A673 (cell line): ENCODE measurements around the gene WNT4. TPM values are rescaled to one million over a fixed set of nuclear protein-coding genes. Genes with fewer than 3 reads are reported as not detected.

Experiments
- BruUV-seq: library from RNA; stranded (reverse); fragments of 400-500 nt; replicated peaks from 2 replicates; lab custom pipeline; 2021; lab: Mats Ljungman, UMichigan
- CTCF ChIA-PET: fragments of 300-600 bp; sonication (Branson Sonifier 250); formaldehyde crosslinking; loops from one replicate; lab custom pipeline; 2022; ENCODE audit warnings: antibody characterized with exemption; lab: Charles Lee
- POLR2A ChIA-PET: fragments of 300-600 bp; sonication (Branson Sonifier 250); formaldehyde crosslinking; loops from one replicate; lab custom pipeline; 2022; ENCODE audit warnings: antibody characterized with exemption; ENCODE audit not compliant: low non-redundant PET; lab: Charles Lee
- DNase-seq: peaks from one replicate; pipeline ENCODE4 v3.0.0-alpha.2; 2015; ENCODE audit warnings: low spot score
- H3K27ac ChIP-seq: fragments of 200-600 bp; sonication (generic); 2 replicates; pipeline ENCODE4 v1.5.1; 2016; ENCODE audit warnings: mixed run types, low read depth, mild to moderate bottlenecking, mixed read lengths, antibody characterized with exemption, low read length; ENCODE audit not compliant: poor library complexity, severe bottlenecking
- H3K27me3 ChIP-seq: fragments of 200-600 bp; sonication (generic); replicated peaks from 2 replicates; pipeline ENCODE4 v1.6.1; 2017; ENCODE audit warnings: mixed run types, low read depth, mild to moderate bottlenecking, mixed read lengths, antibody characterized with exemption, low read length; ENCODE audit not compliant: insufficient read depth, poor library complexity
- H3K36me3 ChIP-seq: fragments of 200-600 bp; sonication (generic); 2 replicates; pipeline ENCODE4 v1.6.1; 2016; ENCODE audit warnings: mixed run types, mild to moderate bottlenecking, mixed read lengths, antibody characterized with exemption, low read length; ENCODE audit not compliant: insufficient read depth, poor library complexity, severe bottlenecking
- H3K4me1 ChIP-seq: fragments of 200-600 bp; sonication (generic); 2 replicates; pipeline ENCODE4 v1.6.1; 2017; ENCODE audit warnings: mixed run types, mild to moderate bottlenecking, mixed read lengths, antibody characterized with exemption, low read length; ENCODE audit not compliant: insufficient read depth, poor library complexity, severe bottlenecking
- H3K4me3 ChIP-seq: fragments of 200-600 bp; sonication (generic); 2 replicates; pipeline ENCODE4 v1.5.1; 2016; ENCODE audit warnings: low read depth, mixed run types, mild to moderate bottlenecking, mixed read lengths, low read length; ENCODE audit not compliant: poor library complexity, severe bottlenecking
- H3K9me3 ChIP-seq: fragments of 200-600 bp; sonication (generic); 2 replicates; pipeline ENCODE4 v1.6.1; 2016; ENCODE audit warnings: mixed run types, low read depth, mild to moderate bottlenecking, mixed read lengths, antibody characterized with exemption, low read length; ENCODE audit not compliant: poor library complexity, severe bottlenecking
- EZH2 ChIP-seq: fragments of 200-600 bp; sonication (generic); IDR thresholded peaks from 2 replicates; pipeline ENCODE4 v1.6.1; 2017; ENCODE audit warnings: borderline replicate concordance, low read depth, mild to moderate bottlenecking, mixed read lengths, antibody characterized with exemption, low read length; ENCODE audit not compliant: poor library complexity, severe bottlenecking
- intact Hi-C: fragments of 100-400 bp; cut with micrococcal nuclease; formaldehyde crosslinking; loops from one replicate; pipeline ENCODE4 v1.10.0; 2022; ENCODE audit not compliant: unreplicated experiment
- total RNA-seq: library from RNA; stranded (reverse); gene quantifications from 2 replicates; pipeline ENCODE4 v1.2.3, GENCODE V29; 2021
- TF ChIP-seq, protein P1 (sequence below): fragments of 300-800, 200-600 bp; sonication (generic); conservative IDR thresholded peaks from 2 replicates; pipeline ENCODE4 v1.5.1; 2017; ENCODE audit warnings: low read depth, mild to moderate bottlenecking, antibody characterized with exemption, low read length, moderate library complexity, mixed read lengths

WNT4 gene
- total RNA-seq, 1 experiment from 2014 or later: not detected

GRCh38 chr1:22121421-22121911 is 21.4 kb downstream of the WNT4 start:
- ChIA-PET POLR2A (interaction anchor here (0.7 kb wide), 1 partner anchor 1422 kb away, joined by 3 read pairs; no protein-coding TSS in a partner anchor), CTCF (interaction anchor here (0.6 kb wide), 1 partner anchor 149 kb away, joined by 3 read pairs; no protein-coding TSS in a partner anchor)
- DNase-seq: peak; percentile 60
- intact Hi-C loops: no loop called here
- BruUV-seq: no TSS peak
- TF ChIP-seq, protein P1, sequence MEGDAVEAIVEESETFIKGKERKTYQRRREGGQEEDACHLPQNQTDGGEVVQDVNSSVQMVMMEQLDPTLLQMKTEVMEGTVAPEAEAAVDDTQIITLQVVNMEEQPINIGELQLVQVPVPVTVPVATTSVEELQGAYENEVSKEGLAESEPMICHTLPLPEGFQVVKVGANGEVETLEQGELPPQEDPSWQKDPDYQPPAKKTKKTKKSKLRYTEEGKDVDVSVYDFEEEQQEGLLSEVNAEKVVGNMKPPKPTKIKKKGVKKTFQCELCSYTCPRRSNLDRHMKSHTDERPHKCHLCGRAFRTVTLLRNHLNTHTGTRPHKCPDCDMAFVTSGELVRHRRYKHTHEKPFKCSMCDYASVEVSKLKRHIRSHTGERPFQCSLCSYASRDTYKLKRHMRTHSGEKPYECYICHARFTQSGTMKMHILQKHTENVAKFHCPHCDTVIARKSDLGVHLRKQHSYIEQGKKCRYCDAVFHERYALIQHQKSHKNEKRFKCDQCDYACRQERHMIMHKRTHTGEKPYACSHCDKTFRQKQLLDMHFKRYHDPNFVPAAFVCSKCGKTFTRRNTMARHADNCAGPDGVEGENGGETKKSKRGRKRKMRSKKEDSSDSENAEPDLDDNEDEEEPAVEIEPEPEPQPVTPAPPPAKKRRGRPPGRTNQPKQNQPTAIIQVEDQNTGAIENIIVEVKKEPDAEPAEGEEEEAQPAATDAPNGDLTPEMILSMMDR: no peak
- TF ChIP-seq EZH2: no peak
- Histone ChIP-seq H3K36me3 (no peaks in the 10 kb centered on the region), H3K4me3 (no peak overlapping the region), H3K27me3 (no peaks in the 10 kb centered on the region), H3K9me3 (no peaks in the 10 kb centered on the region), H3K4me1 (no peaks in the 10 kb centered on the region), H3K27ac (peak overlapping the region; percentile 3)

GRCh38 chr1:22120469-22120790 is 22.5 kb downstream of the WNT4 start:
- H3K27me3 ChIP-seq: no peaks in the 10 kb centered on the region
- no peak overlapping the region for H3K4me3 ChIP-seq
- no peaks in the 10 kb centered on the region for H3K9me3 ChIP-seq
- intact Hi-C loops: no loop called here
- DNase-seq: no peak
- BruUV-seq: no TSS peak
- H3K4me1 ChIP-seq: no peaks in the 10 kb centered on the region
- POLR2A ChIA-PET: no interaction called here
- CTCF ChIA-PET: no interaction called here
- no peak for TF ChIP-seq EZH2
- TF ChIP-seq, protein P1: no peak
- no peak overlapping the region for H3K27ac ChIP-seq
- no peaks in the 10 kb centered on the region for H3K36me3 ChIP-seq

- no peak for TF ChIP-seq EZH2
- TF ChIP-seq, protein P1: no peak
- Histone ChIP-seq H3K4me3 (no peak overlapping the region), H3K27ac (no peak overlapping the region), H3K36me3 (no peaks in the 10 kb centered on the region), H3K4me1 (no peaks in the 10 kb centered on the region), H3K27me3 (no peaks in the 10 kb centered on the region), H3K9me3 (no peaks in the 10 kb centered on the region)
- intact Hi-C loops: loop anchor here (10.0 kb wide), 1 partner anchor 525 kb away; the partner anchor contains the start of gene C1QC
- DNase-seq: no peak
- ChIA-PET CTCF (no interaction called here), POLR2A (no interaction called here)
- BruUV-seq: no TSS peak
Measured at GRCh38 chr1:22119626-22120468, 23.1 kb downstream of the WNT4 start.
